Measurements from ENCODE around the gene LMF1. TPM values are rescaled to one million over a fixed set of nuclear protein-coding genes. Genes with fewer than 3 reads are reported as not detected.

The LMF1 gene
- total and polyA plus RNA-seq, 2 of the 13 experiments (the other 11 are each of a cell fraction or from before 2014, with no cell fraction given), result 6.8 to 8.5 TPM

DNA sequence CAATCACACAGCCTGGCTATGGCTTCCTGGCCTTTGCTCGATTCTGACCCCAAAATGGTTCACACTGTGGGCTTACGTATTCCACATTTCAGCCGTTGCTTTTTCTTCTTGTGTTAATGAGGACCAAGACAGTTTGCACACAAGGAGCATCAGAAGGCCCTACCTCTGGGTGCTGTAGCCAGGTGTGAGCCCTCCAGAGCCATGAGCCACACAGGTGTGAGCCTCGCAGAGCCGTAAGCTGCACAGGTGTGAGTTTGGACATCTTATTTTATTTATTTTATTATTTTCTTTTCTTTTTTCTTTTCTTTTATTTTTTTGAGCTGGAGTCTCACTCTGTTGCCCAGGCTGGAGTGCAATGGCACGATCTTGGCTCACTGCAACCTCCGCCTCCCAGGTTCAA is 70.6 kb downstream of the LMF1 start:
- intact Hi-C loops (cut with micrococcal nuclease; ENCODE audit: unreplicated experiment) (no loop called here), in situ Hi-C loops (cut with HindIII; ENCODE audit: extremely low pct_ligation_motif_present, low pct_unique_long_range_greater_than_20kb) (no loop called here)
- H3K79me2 ChIP-seq (ENCODE audit: insufficient read depth, low read length), result no peaks in the 10 kb centered on the region
- H3K36me3 ChIP-seq (replicated peaks in 1 of 2; ENCODE audit: control insufficient read depth in 1 of 2, insufficient read depth in 2 of 2, low read length in 2 of 2), result no peaks in the 10 kb centered on the region
- DNase-seq (ENCODE audit: low spot score) (no peak), FAIRE-seq (no peak), ATAC-seq (no peak)
- no peaks in the 10 kb centered on the region for H4K20me1 ChIP-seq (ENCODE audit: insufficient read depth, low read length)
- H2AFZ ChIP-seq (ENCODE audit: low read length), result no peak overlapping the region
- BruUV-seq (replicated peaks), result no TSS peak
- no peaks in the 10 kb centered on the region for H3K9me3 ChIP-seq (ENCODE audit: low read length)
- ChIA-PET CTCF (ENCODE audit: low intra/inter-chr PET ratio, low total read pairs) (no interaction called here), POLR2A (no interaction called here)
- H3K9ac ChIP-seq (ENCODE audit: insufficient read depth, low read depth, low read length), result no peak overlapping the region
- H3K27me3 ChIP-seq (ENCODE audit: control insufficient read depth in 1 of 2, insufficient read depth in 2 of 2, low read length in 2 of 2), result no peaks in the 10 kb centered on the region; a peak in 1 of 5 replicates
- 85% methylated on average over 7 of the region's 7 CpGs for WGBS (ENCODE audit: low lambda C conversion rate)
- TF ChIP-seq ZNF446 (CRISPR knock-in tag; IDR thresholded peaks at IDR 0.05) (no peak), SNAPC2 (CRISPR knock-in tag; IDR thresholded peaks at IDR 0.05) (no peak), SNRNP70 (IDR thresholded peaks at IDR 0.05; ENCODE audit: low read depth, low read length) (no peak), ZNF10 (CRISPR knock-in tag; IDR thresholded peaks at IDR 0.05; ENCODE audit: borderline replicate concordance, low read depth) (no peak), MXD4 (CRISPR knock-in tag; IDR thresholded peaks at IDR 0.05) (no peak), ARID2 (CRISPR knock-in tag; IDR thresholded peaks at IDR 0.05; ENCODE audit: borderline replicate concordance) (no peak), ZFP90 (CRISPR knock-in tag; IDR thresholded peaks at IDR 0.05; ENCODE audit: borderline replicate concordance) (no peak)
- TF ChIP-seq, protein P1, sequence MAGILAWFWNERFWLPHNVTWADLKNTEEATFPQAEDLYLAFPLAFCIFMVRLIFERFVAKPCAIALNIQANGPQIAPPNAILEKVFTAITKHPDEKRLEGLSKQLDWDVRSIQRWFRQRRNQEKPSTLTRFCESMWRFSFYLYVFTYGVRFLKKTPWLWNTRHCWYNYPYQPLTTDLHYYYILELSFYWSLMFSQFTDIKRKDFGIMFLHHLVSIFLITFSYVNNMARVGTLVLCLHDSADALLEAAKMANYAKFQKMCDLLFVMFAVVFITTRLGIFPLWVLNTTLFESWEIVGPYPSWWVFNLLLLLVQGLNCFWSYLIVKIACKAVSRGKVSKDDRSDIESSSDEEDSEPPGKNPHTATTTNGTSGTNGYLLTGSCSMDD (CRISPR knock-in tag; IDR thresholded peaks at IDR 0.05), result no peak
- H3K4me3 ChIP-seq (replicated peaks in 1 of 3; ENCODE audit: insufficient read depth in 1 of 3, low read depth in 2 of 3, low read length in 3 of 3), result no peak overlapping the region
- H3K27ac ChIP-seq (ENCODE audit: extremely low read length, insufficient read depth, low read length), result no peak overlapping the region
- H3K4me2 ChIP-seq (ENCODE audit: low read depth, low read length), result no peak overlapping the region
- H3K4me1 ChIP-seq (ENCODE audit: insufficient read depth, low read length), result no peaks in the 10 kb centered on the region

DNA sequence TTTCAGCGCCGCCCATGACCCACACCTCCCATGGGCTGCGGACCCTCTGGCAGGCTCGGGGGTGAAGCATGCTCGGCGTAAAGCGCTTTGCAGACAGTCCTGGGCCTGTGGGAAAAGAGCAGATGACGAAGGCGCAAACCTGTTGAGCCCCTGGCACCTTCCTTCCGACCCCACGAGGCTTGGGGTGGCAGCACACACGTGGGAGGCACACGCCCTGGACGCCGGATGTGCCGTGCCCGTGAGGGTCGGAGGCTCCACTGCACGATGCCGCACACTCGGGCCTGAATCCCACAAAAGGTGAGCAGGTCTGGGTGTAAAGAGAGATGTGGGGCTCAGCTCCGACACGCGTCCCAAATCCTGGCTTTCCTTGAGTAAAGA is 71.1 kb downstream of the LMF1 start:
- no peaks in the 10 kb centered on the region for H3K79me2 ChIP-seq (ENCODE audit: insufficient read depth, low read length)
- no peak for DNase-seq (ENCODE audit: low spot score)
- ChIA-PET CTCF (ENCODE audit: low intra/inter-chr PET ratio, low total read pairs) (no interaction called here), POLR2A (no interaction called here)
- no peak for FAIRE-seq
- no peak overlapping the region for H3K4me3 ChIP-seq (replicated peaks in 1 of 3; ENCODE audit: insufficient read depth in 1 of 3, low read depth in 2 of 3, low read length in 3 of 3)
- in situ Hi-C loops (cut with HindIII; ENCODE audit: extremely low pct_ligation_motif_present, low pct_unique_long_range_greater_than_20kb) (loop anchor here (10.0 kb wide), 1 partner anchor 65 kb away; no protein-coding TSS in a partner anchor), intact Hi-C loops (cut with micrococcal nuclease; ENCODE audit: unreplicated experiment) (no loop called here)
- TF ChIP-seq SALL1 (CRISPR knock-in tag; IDR thresholded peaks at IDR 0.05) (no peak), PTBP1 (IDR thresholded peaks at IDR 0.05; ENCODE audit: low read depth, low read length, poor library complexity, severe bottlenecking) (no peak), TBX2 (CRISPR knock-in tag; IDR thresholded peaks at IDR 0.05; ENCODE audit: borderline replicate concordance) (no peak), ZNF790 (CRISPR knock-in tag; IDR thresholded peaks at IDR 0.05; ENCODE audit: borderline replicate concordance) (no peak)
- TF ChIP-seq, protein P2, sequence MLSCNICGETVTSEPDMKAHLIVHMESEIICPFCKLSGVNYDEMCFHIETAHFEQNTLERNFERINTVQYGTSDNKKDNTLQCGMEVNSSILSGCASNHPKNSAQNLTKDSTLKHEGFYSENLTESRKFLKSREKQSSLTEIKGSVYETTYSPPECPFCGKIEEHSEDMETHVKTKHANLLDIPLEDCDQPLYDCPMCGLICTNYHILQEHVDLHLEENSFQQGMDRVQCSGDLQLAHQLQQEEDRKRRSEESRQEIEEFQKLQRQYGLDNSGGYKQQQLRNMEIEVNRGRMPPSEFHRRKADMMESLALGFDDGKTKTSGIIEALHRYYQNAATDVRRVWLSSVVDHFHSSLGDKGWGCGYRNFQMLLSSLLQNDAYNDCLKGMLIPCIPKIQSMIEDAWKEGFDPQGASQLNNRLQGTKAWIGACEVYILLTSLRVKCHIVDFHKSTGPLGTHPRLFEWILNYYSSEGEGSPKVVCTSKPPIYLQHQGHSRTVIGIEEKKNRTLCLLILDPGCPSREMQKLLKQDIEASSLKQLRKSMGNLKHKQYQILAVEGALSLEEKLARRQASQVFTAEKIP (CRISPR knock-in tag; IDR thresholded peaks at IDR 0.05; ENCODE audit: borderline replicate concordance), result no peak
- no peak overlapping the region for H3K27ac ChIP-seq (ENCODE audit: extremely low read length, insufficient read depth, low read length)
- no peak overlapping the region for H2AFZ ChIP-seq (ENCODE audit: low read length)
- H3K9ac ChIP-seq (ENCODE audit: insufficient read depth, low read depth, low read length), result no peak overlapping the region
- no peaks in the 10 kb centered on the region; a peak in 1 of 5 replicates for H3K27me3 ChIP-seq (ENCODE audit: control insufficient read depth in 1 of 2, insufficient read depth in 2 of 2, low read length in 2 of 2)
- H3K9me3 ChIP-seq (ENCODE audit: low read length), result no peaks in the 10 kb centered on the region
- H3K4me1 ChIP-seq (ENCODE audit: insufficient read depth, low read length), result no peaks in the 10 kb centered on the region
- no peaks in the 10 kb centered on the region for H3K36me3 ChIP-seq (replicated peaks in 1 of 2; ENCODE audit: control insufficient read depth in 1 of 2, insufficient read depth in 2 of 2, low read length in 2 of 2)
- H3K4me2 ChIP-seq (ENCODE audit: low read depth, low read length), result no peak overlapping the region
- no TSS peak for BruUV-seq (replicated peaks)
- WGBS (ENCODE audit: low lambda C conversion rate), result 94% methylated on average over 24 of the region's 24 CpGs
- H4K20me1 ChIP-seq (ENCODE audit: insufficient read depth, low read length), result no peaks in the 10 kb centered on the region
- ATAC-seq, result no peak

Measured in HepG2 (cell line).